ENCODE results near the gene CCL14. TPM values are rescaled to one million over a fixed set of nuclear protein-coding genes. Genes with fewer than 3 reads are reported as not detected.

Gene CCL14
- total and polyA plus RNA-seq, 10 donors, result 72.3 to 1,219 (median 291) TPM

GRCh38 chr17:35972066-35972465 lies 14.5 kb downstream of the CCL14 start:
- intact Hi-C loops (cut with DNase I; ENCODE audit: low total_unique reads), result loop anchor here (5.0 to 10.0 kb wide), 2 partner anchors 175 to 513 kb away; partner anchors contain the start of gene ZNHIT3
- WGBS, 5 donors, result 83 to 98% (median 92%) methylated on average over 1 of the region's 1 CpG
- Histone ChIP-seq H3K4me3 (no peak overlapping the region), H3K4me1 (peaks cover 6 to 47% (median 27%) of the 10 kb centered on the region in 6 donors), H3K36me3 (no peaks in the 10 kb centered on the region), H3K27me3 (replicated peaks in 1 of 7) (peaks cover 0 to 7% (median 0%) of the 10 kb centered on the region in 7 donors), H3K27ac (peak overlapping the region in 1 of 8 donors; percentile 4), H3K9me3 (no peaks in the 10 kb centered on the region)
- TF ChIP-seq POLR2A (IDR thresholded peaks at IDR 0.05) (no peak), POLR2AphosphoS5 (IDR thresholded peaks at IDR 0.05) (no peak)
- TF ChIP-seq, protein P1, sequence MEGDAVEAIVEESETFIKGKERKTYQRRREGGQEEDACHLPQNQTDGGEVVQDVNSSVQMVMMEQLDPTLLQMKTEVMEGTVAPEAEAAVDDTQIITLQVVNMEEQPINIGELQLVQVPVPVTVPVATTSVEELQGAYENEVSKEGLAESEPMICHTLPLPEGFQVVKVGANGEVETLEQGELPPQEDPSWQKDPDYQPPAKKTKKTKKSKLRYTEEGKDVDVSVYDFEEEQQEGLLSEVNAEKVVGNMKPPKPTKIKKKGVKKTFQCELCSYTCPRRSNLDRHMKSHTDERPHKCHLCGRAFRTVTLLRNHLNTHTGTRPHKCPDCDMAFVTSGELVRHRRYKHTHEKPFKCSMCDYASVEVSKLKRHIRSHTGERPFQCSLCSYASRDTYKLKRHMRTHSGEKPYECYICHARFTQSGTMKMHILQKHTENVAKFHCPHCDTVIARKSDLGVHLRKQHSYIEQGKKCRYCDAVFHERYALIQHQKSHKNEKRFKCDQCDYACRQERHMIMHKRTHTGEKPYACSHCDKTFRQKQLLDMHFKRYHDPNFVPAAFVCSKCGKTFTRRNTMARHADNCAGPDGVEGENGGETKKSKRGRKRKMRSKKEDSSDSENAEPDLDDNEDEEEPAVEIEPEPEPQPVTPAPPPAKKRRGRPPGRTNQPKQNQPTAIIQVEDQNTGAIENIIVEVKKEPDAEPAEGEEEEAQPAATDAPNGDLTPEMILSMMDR (IDR thresholded peaks at IDR 0.05 in 8 of 11, conservative IDR thresholded peaks at IDR 0.05 in 3 of 11), result no peak
- DNase-seq, result no peak

GRCh38 chr17:35969558-35970380 lies 16.8 kb downstream of the CCL14 start:
- Histone ChIP-seq H3K4me1 (peaks cover 6 to 30% (median 16%) of the 10 kb centered on the region in 6 donors), H3K4me3 (no peak overlapping the region), H3K9me3 (no peaks in the 10 kb centered on the region), H3K27me3 (replicated peaks in 1 of 7) (peaks cover 0 to 7% (median 0%) of the 10 kb centered on the region in 7 donors), H3K27ac (no peak overlapping the region), H3K36me3 (no peaks in the 10 kb centered on the region)
- DNase-seq, result peak; percentile 84
- TF ChIP-seq, protein P1 (IDR thresholded peaks at IDR 0.05 in 8 of 11, conservative IDR thresholded peaks at IDR 0.05 in 3 of 11), result peak; percentile 73 to 93 (median 86)
- TF ChIP-seq POLR2AphosphoS5 (IDR thresholded peaks at IDR 0.05), result no peak
- WGBS, 5 donors, result 40 to 48% (median 40%) methylated on average over 8 of the region's 8 CpGs
- intact Hi-C loops (cut with DNase I; ENCODE audit: low total_unique reads), result loop anchor here (5.0 to 10.0 kb wide), 2 partner anchors 178 to 515 kb away; partner anchors contain the start of gene ZNHIT3

DNA sequence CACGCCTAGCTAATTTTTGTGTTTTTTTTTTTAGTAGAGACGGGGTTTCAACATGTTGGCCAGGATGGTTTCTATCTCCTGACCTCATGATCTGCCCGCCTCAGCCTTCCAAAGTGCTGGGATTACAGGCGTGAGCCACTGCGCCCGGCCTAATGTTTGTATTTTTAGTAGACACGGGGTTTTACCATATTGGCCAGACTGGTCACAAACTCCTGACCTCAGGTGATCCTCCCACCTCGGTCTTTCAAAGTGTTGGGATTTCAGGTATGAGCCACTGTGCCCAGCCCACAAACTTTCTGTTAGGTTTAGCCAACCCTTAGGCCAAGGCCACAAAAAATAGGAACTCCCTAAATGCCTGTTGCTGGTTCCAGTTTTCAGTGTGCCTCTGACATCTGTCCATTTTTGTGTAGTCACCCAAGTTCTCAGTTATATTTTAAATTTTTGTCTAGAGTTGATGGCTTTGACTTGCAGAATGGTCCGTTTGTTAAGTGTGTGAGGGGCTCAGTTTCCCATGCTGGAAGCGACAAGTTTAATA lies 17.9 kb downstream of the CCL14 start:
- Histone ChIP-seq H3K4me3 (no peak overlapping the region), H3K9me3 (no peaks in the 10 kb centered on the region), H3K27ac (no peak overlapping the region), H3K27me3 (replicated peaks in 1 of 7) (peaks cover 0 to 7% (median 0%) of the 10 kb centered on the region in 7 donors), H3K4me1 (peaks cover 6 to 28% (median 12%) of the 10 kb centered on the region in 6 donors), H3K36me3 (no peaks in the 10 kb centered on the region)
- intact Hi-C loops (cut with DNase I; ENCODE audit: low total_unique reads), result no loop called here
- WGBS, 5 donors, result 77 to 88% (median 82%) methylated on average over 10 of the region's 10 CpGs
- TF ChIP-seq, protein P1 (IDR thresholded peaks at IDR 0.05 in 8 of 11, conservative IDR thresholded peaks at IDR 0.05 in 3 of 11), result no peak
- TF ChIP-seq POLR2AphosphoS5 (IDR thresholded peaks at IDR 0.05) (no peak), POLR2A (IDR thresholded peaks at IDR 0.05) (no peak)
- DNase-seq, result no peak

GRCh38 chr17:35965272-35965671 lies 21.3 kb downstream of the CCL14 start:
- H3K27me3 ChIP-seq (replicated peaks in 1 of 7), result peaks cover 0 to 17% (median 0%) of the 10 kb centered on the region in 7 donors
- intact Hi-C loops (cut with DNase I; ENCODE audit: low total_unique reads), result no loop called here
- DNase-seq, result no peak
- peaks cover 0 to 8% (median 5%) of the 10 kb centered on the region in 6 donors for H3K4me1 ChIP-seq
- H3K27ac ChIP-seq, result no peak overlapping the region
- TF ChIP-seq POLR2AphosphoS5 (IDR thresholded peaks at IDR 0.05) (no peak), POLR2A (IDR thresholded peaks at IDR 0.05) (no peak)
- TF ChIP-seq, protein P1 (IDR thresholded peaks at IDR 0.05 in 8 of 11, conservative IDR thresholded peaks at IDR 0.05 in 3 of 11), result no peak
- H3K4me3 ChIP-seq, result no peak overlapping the region
- H3K9me3 ChIP-seq, result no peaks in the 10 kb centered on the region
- H3K36me3 ChIP-seq, result no peaks in the 10 kb centered on the region
- WGBS, 5 donors, result 84 to 95% (median 92%) methylated on average over 7 of the region's 7 CpGs
